ENCODE results near the gene EML4. TPM values are rescaled to one million over a fixed set of nuclear protein-coding genes. Genes with fewer than 3 reads are reported as not detected.

EML4 gene
- total and polyA plus RNA-seq, 2 donors (not counting 1 experiment from before 2014, with no cell fraction given), result 49.4 to 134 TPM

- ChIA-PET CTCF (interaction anchor here (1.1 kb wide), 1 partner anchor 121 kb away, joined by 3 read pairs; no protein-coding TSS in a partner anchor), POLR2A (no interaction called here)
- Mint-ChIP-seq H3K4me3 (no peak overlapping the region), H3K27me3 (no peaks in the 10 kb centered on the region), H3K4me1 (peaks cover 52% of the 10 kb centered on the region), H3K9me3 (ENCODE audit: insufficient read depth) (no peaks in the 10 kb centered on the region), H3K27ac (no peak overlapping the region)
- peaks cover 2 to 12% of the 10 kb centered on the region in 2 experiments for H3K36me3 ChIP-seq (replicated peaks in 1 of 2; ENCODE audit: control extremely low read depth in 1 of 2, control insufficient read depth in 1 of 2, extremely low read depth in 1 of 2, insufficient read depth in 2 of 2, low read length in 1 of 2)
- peaks cover 96% of the 10 kb centered on the region for H3K79me2 ChIP-seq (ENCODE audit: control insufficient read depth, insufficient read depth, low read length)
- WGBS (ENCODE audit: insufficient coverage), result no CpG with 5 or more reads among the region's 3 CpGs
- peaks cover 80% of the 10 kb centered on the region for H4K20me1 ChIP-seq (ENCODE audit: control insufficient read depth, insufficient read depth, low read length, poor library complexity, severe bottlenecking)
- H2AFZ ChIP-seq (ENCODE audit: insufficient read depth, low read depth, low read length, poor library complexity, severe bottlenecking), result no peak overlapping the region
- H3K4me2 ChIP-seq (replicated peaks; ENCODE audit: low read depth, low read length, poor library complexity, severe bottlenecking), result no peak overlapping the region
- no peak overlapping the region for H3K27ac ChIP-seq (ENCODE audit: low read length in 2 of 2)
- no peak overlapping the region for H3K4me3 ChIP-seq (ENCODE audit: control extremely low read depth in 1 of 5, extremely low read depth in 1 of 5, insufficient read depth in 1 of 5, low read depth in 2 of 5, low read length in 4 of 5)
- no peaks in the 10 kb centered on the region for H3K27me3 ChIP-seq (replicated peaks in 1 of 4; ENCODE audit: control extremely low read depth in 1 of 4, control insufficient read depth in 3 of 4, insufficient read depth in 4 of 4, low read length in 3 of 4)
- intact Hi-C loops (cut with micrococcal nuclease), result no loop called here
- H3K9ac ChIP-seq (ENCODE audit: low read length), result no peak overlapping the region
- TF ChIP-seq EZH2 (IDR thresholded peaks at IDR 0.05; ENCODE audit: borderline replicate concordance, insufficient read depth, low read depth, low read length, poor library complexity, severe bottlenecking) (no peak), CTCF (IDR thresholded peaks at IDR 0.05) (no peak)
- H3K9me3 ChIP-seq (ENCODE audit: control extremely low read depth in 1 of 3, control insufficient read depth in 2 of 3, insufficient read depth in 1 of 3, low read length in 2 of 3), result no peaks in the 10 kb centered on the region
- no peak for DNase-seq
- ATAC-seq (ENCODE audit: low read depth), result no peak
- H3K4me1 ChIP-seq (ENCODE audit: control insufficient read depth in 2 of 2, insufficient read depth in 2 of 2, low read length in 2 of 2), result peaks cover 4 to 8% of the 10 kb centered on the region in 2 donors
These were observed 48.2 kb downstream of the EML4 start for GRCh38 chr2:42217307-42217706.

- intact Hi-C loops (cut with micrococcal nuclease), result no loop called here
- H3K79me2 ChIP-seq (ENCODE audit: control insufficient read depth, insufficient read depth, low read length), result peaks cover 96% of the 10 kb centered on the region
- Mint-ChIP-seq H3K9me3 (ENCODE audit: insufficient read depth) (no peaks in the 10 kb centered on the region), H3K4me1 (peaks cover 52% of the 10 kb centered on the region), H3K4me3 (no peak overlapping the region), H3K27me3 (no peaks in the 10 kb centered on the region), H3K27ac (no peak overlapping the region)
- ChIA-PET CTCF (no interaction called here), POLR2A (no interaction called here)
- ATAC-seq (ENCODE audit: low read depth) (no peak), DNase-seq (no peak)
- H4K20me1 ChIP-seq (ENCODE audit: control insufficient read depth, insufficient read depth, low read length, poor library complexity, severe bottlenecking), result peaks cover 79% of the 10 kb centered on the region
- peaks cover 4 to 8% of the 10 kb centered on the region in 2 donors for H3K4me1 ChIP-seq (ENCODE audit: control insufficient read depth in 2 of 2, insufficient read depth in 2 of 2, low read length in 2 of 2)
- no peaks in the 10 kb centered on the region for H3K27me3 ChIP-seq (replicated peaks in 1 of 4; ENCODE audit: control extremely low read depth in 1 of 4, control insufficient read depth in 3 of 4, insufficient read depth in 4 of 4, low read length in 3 of 4)
- no peak overlapping the region for H3K4me3 ChIP-seq (ENCODE audit: control extremely low read depth in 1 of 5, extremely low read depth in 1 of 5, insufficient read depth in 1 of 5, low read depth in 2 of 5, low read length in 4 of 5)
- H3K27ac ChIP-seq (ENCODE audit: low read length in 2 of 2), result no peak overlapping the region
- H3K4me2 ChIP-seq (replicated peaks; ENCODE audit: low read depth, low read length, poor library complexity, severe bottlenecking), result no peak overlapping the region
- TF ChIP-seq EZH2 (IDR thresholded peaks at IDR 0.05; ENCODE audit: borderline replicate concordance, insufficient read depth, low read depth, low read length, poor library complexity, severe bottlenecking) (no peak), CTCF (IDR thresholded peaks at IDR 0.05) (no peak)
- peaks cover 2 to 12% of the 10 kb centered on the region in 2 experiments for H3K36me3 ChIP-seq (replicated peaks in 1 of 2; ENCODE audit: control extremely low read depth in 1 of 2, control insufficient read depth in 1 of 2, extremely low read depth in 1 of 2, insufficient read depth in 2 of 2, low read length in 1 of 2)
- no peak overlapping the region for H2AFZ ChIP-seq (ENCODE audit: insufficient read depth, low read depth, low read length, poor library complexity, severe bottlenecking)
- WGBS (ENCODE audit: insufficient coverage), result 71% methylated on average over 4 of the region's 5 CpGs
- no peak overlapping the region for H3K9ac ChIP-seq (ENCODE audit: low read length)
- no peaks in the 10 kb centered on the region for H3K9me3 ChIP-seq (ENCODE audit: control extremely low read depth in 1 of 3, control insufficient read depth in 2 of 3, insufficient read depth in 1 of 3, low read length in 2 of 3)
These were observed 48.8 kb downstream of the EML4 start for GRCh38 chr2:42217914-42218313.
